Measurements from ENCODE around the gene CELF3. TPM values are rescaled to one million over a fixed set of nuclear protein-coding genes. Genes with fewer than 3 reads are reported as not detected.
"Not testable (repeated sequence)": the region's sequence is repeated elsewhere in the genome, so short reads cannot be mapped to it uniquely, and the experiment has no call there.

CELF3 gene
- total and polyA plus RNA-seq, 9 of the 15 experiments (the other 6 are each of a cell fraction or from before 2014, with no cell fraction given): not detected

DNA sequence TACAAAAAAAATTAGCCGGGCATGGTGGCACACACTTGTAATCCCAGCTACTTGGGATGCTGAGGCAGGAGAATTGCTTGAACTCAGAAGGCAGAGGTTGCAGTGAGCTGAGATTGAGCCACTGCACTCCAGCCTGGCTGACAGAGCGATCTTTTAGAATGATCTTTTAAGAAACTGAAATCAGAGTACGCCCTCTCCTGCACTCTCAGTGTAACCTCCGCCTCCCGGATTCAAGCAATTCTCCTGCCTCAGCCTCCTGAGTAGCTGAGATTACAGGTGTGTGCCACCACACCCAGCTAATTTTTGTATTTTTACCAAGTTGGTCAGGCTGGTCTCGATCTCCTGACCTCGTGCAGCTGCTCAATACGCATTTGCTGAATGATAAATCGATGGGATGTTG is 17.4 kb upstream of the CELF3 start:
- not testable (repeated sequence) for H3K27ac ChIP-seq (ENCODE audit: extremely low read depth, low read depth, low read length); H3K4me1 ChIP-seq (replicated peaks in 1 of 2; ENCODE audit: control insufficient read depth in 2 of 2, insufficient read depth in 2 of 2, low read length in 2 of 2); DNase-seq (ENCODE audit: extremely low read depth in 1 of 4, low spot score in 3 of 4); H3K36me3 ChIP-seq (ENCODE audit: control insufficient read depth, insufficient read depth, low read length); H3K4me2 ChIP-seq (ENCODE audit: insufficient read depth, low read length); FAIRE-seq; H3K9ac ChIP-seq (ENCODE audit: insufficient read depth in 1 of 2, low read depth in 2 of 2, low read length in 2 of 2); H4K20me1 ChIP-seq (replicated peaks; ENCODE audit: control insufficient read depth, insufficient read depth, low read length); H2AFZ ChIP-seq (ENCODE audit: low read depth, low read length); BruUV-seq (replicated peaks); H3K9me1 ChIP-seq (ENCODE audit: control insufficient read depth, insufficient read depth, low read length); H3K4me3 ChIP-seq; H3K79me2 ChIP-seq (ENCODE audit: control insufficient read depth, insufficient read depth, low read length)
- intact Hi-C loops (cut with micrococcal nuclease): loop anchor here (2.0 to 10.0 kb wide), 5 partner anchors 41 to 389 kb away; partner anchors contain the start of gene RFX5
- peaks cover 13% of the 10 kb centered on the region for H3K9me3 ChIP-seq (replicated peaks; ENCODE audit: control insufficient read depth, insufficient read depth, low read depth, low read length)
- H3K27me3 ChIP-seq (ENCODE audit: control insufficient read depth in 2 of 2, insufficient read depth in 2 of 2, low read length in 2 of 2): peaks cover 33 to 43% of the 10 kb centered on the region in 2 experiments
- CTCF ChIA-PET (ENCODE audit: low intra/inter-chr PET ratio): interaction anchor here (0.6 to 2.1 kb wide), 5 partner anchors 56 to 1270 kb away, joined by 3 to 8 read pairs (median 4); no protein-coding TSS in a partner anchor
- in situ Hi-C loops (cut with MboI): loop anchor here (10.0 kb wide), 1 partner anchor 289 kb away; no protein-coding TSS in a partner anchor
- peak; percentile 41; the same call in 1 of the 3 replicates for ATAC-seq
- POLR2A ChIA-PET: interaction anchor here (0.7 to 2.1 kb wide), 2 partner anchors 29 to 311 kb away, joined by 3 to 7 read pairs; partner anchors contain the start of gene MRPL9
- peak; percentile 84 to 85 for TF ChIP-seq KDM1A (IDR thresholded peaks at IDR 0.05)
- peak in 1 of 2 experiments; percentile 44; a peak in 2 of 4 replicates for TF ChIP-seq RAD21 (CRISPR knock-in tag; conservative IDR thresholded peaks at IDR 0.05 in 1 of 2, IDR thresholded peaks at IDR 0.05 in 1 of 2)
- TF ChIP-seq, protein P1, sequence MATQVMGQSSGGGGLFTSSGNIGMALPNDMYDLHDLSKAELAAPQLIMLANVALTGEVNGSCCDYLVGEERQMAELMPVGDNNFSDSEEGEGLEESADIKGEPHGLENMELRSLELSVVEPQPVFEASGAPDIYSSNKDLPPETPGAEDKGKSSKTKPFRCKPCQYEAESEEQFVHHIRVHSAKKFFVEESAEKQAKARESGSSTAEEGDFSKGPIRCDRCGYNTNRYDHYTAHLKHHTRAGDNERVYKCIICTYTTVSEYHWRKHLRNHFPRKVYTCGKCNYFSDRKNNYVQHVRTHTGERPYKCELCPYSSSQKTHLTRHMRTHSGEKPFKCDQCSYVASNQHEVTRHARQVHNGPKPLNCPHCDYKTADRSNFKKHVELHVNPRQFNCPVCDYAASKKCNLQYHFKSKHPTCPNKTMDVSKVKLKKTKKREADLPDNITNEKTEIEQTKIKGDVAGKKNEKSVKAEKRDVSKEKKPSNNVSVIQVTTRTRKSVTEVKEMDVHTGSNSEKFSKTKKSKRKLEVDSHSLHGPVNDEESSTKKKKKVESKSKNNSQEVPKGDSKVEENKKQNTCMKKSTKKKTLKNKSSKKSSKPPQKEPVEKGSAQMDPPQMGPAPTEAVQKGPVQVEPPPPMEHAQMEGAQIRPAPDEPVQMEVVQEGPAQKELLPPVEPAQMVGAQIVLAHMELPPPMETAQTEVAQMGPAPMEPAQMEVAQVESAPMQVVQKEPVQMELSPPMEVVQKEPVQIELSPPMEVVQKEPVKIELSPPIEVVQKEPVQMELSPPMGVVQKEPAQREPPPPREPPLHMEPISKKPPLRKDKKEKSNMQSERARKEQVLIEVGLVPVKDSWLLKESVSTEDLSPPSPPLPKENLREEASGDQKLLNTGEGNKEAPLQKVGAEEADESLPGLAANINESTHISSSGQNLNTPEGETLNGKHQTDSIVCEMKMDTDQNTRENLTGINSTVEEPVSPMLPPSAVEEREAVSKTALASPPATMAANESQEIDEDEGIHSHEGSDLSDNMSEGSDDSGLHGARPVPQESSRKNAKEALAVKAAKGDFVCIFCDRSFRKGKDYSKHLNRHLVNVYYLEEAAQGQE (IDR thresholded peaks at IDR 0.05; ENCODE audit: borderline replicate concordance): peak; percentile 42; the same call in 1 of the 2 replicates
- TF ChIP-seq, protein P1 (CRISPR knock-in tag; IDR thresholded peaks at IDR 0.05; ENCODE audit: low read depth): not testable (repeated sequence)
- TF ChIP-seq, protein P2, sequence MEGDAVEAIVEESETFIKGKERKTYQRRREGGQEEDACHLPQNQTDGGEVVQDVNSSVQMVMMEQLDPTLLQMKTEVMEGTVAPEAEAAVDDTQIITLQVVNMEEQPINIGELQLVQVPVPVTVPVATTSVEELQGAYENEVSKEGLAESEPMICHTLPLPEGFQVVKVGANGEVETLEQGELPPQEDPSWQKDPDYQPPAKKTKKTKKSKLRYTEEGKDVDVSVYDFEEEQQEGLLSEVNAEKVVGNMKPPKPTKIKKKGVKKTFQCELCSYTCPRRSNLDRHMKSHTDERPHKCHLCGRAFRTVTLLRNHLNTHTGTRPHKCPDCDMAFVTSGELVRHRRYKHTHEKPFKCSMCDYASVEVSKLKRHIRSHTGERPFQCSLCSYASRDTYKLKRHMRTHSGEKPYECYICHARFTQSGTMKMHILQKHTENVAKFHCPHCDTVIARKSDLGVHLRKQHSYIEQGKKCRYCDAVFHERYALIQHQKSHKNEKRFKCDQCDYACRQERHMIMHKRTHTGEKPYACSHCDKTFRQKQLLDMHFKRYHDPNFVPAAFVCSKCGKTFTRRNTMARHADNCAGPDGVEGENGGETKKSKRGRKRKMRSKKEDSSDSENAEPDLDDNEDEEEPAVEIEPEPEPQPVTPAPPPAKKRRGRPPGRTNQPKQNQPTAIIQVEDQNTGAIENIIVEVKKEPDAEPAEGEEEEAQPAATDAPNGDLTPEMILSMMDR (IDR thresholded peaks at IDR 0.05 in 2 of 3, conservative IDR thresholded peaks at IDR 0.05 in 1 of 3; ENCODE audit: insufficient read depth in 2 of 3, low read depth in 1 of 3, low read length in 3 of 3): peak in 1 of 3 experiments; percentile 9; a peak in 1 of 6 replicates
- 2% methylated on average over 9 of the region's 9 CpGs for WGBS (ENCODE audit: insufficient coverage, low coverage, missing lambda C conversion rate)
